ENCODE results near the gene ITPK1. TPM values are rescaled to one million over a fixed set of nuclear protein-coding genes. Genes with fewer than 3 reads are reported as not detected.

ITPK1 gene
- total and polyA plus RNA-seq, 10 of the 15 experiments (the other 5 are each of a cell fraction or from before 2014, with no cell fraction given) = 1.3 to 73.2 (median 27.0) TPM

DNA sequence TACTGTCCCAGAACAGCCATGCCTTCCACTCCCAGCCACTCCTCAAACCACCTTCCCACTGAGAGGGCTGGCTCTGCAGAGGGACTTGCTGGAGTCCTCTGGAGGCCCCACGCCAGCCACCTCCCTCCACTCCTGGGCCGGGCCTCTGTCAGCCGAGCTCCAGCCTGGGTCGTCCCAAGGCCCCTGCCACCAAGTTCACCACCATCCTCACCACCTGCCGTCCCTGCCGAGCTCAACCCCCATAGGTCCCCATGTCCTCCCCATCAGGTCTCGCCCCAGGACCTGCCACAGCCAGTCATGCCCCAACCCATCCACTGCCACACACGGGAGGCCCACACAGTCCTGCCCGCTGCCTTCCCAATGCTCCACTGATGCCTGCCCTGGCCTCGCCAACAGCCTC is 39.0 kb downstream of the ITPK1 start (continued):
- no peak for TF ChIP-seq SMARCA5 (IDR thresholded peaks at IDR 0.05)
- TF ChIP-seq, protein P1, sequence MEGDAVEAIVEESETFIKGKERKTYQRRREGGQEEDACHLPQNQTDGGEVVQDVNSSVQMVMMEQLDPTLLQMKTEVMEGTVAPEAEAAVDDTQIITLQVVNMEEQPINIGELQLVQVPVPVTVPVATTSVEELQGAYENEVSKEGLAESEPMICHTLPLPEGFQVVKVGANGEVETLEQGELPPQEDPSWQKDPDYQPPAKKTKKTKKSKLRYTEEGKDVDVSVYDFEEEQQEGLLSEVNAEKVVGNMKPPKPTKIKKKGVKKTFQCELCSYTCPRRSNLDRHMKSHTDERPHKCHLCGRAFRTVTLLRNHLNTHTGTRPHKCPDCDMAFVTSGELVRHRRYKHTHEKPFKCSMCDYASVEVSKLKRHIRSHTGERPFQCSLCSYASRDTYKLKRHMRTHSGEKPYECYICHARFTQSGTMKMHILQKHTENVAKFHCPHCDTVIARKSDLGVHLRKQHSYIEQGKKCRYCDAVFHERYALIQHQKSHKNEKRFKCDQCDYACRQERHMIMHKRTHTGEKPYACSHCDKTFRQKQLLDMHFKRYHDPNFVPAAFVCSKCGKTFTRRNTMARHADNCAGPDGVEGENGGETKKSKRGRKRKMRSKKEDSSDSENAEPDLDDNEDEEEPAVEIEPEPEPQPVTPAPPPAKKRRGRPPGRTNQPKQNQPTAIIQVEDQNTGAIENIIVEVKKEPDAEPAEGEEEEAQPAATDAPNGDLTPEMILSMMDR (IDR thresholded peaks at IDR 0.05 in 2 of 3, conservative IDR thresholded peaks at IDR 0.05 in 1 of 3; ENCODE audit: control insufficient read depth in 2 of 3, extremely low read depth in 1 of 3, insufficient read depth in 1 of 3, low read depth in 3 of 3, low read length in 3 of 3) = no peak
- no peak for TF ChIP-seq CBFB (IDR thresholded peaks at IDR 0.05; ENCODE audit: low read depth)
- no peak for TF ChIP-seq RAD51 (IDR thresholded peaks at IDR 0.05)
- TF ChIP-seq STAT1 (conservative IDR thresholded peaks at IDR 0.05) = no peak
- TF ChIP-seq, protein P2, sequence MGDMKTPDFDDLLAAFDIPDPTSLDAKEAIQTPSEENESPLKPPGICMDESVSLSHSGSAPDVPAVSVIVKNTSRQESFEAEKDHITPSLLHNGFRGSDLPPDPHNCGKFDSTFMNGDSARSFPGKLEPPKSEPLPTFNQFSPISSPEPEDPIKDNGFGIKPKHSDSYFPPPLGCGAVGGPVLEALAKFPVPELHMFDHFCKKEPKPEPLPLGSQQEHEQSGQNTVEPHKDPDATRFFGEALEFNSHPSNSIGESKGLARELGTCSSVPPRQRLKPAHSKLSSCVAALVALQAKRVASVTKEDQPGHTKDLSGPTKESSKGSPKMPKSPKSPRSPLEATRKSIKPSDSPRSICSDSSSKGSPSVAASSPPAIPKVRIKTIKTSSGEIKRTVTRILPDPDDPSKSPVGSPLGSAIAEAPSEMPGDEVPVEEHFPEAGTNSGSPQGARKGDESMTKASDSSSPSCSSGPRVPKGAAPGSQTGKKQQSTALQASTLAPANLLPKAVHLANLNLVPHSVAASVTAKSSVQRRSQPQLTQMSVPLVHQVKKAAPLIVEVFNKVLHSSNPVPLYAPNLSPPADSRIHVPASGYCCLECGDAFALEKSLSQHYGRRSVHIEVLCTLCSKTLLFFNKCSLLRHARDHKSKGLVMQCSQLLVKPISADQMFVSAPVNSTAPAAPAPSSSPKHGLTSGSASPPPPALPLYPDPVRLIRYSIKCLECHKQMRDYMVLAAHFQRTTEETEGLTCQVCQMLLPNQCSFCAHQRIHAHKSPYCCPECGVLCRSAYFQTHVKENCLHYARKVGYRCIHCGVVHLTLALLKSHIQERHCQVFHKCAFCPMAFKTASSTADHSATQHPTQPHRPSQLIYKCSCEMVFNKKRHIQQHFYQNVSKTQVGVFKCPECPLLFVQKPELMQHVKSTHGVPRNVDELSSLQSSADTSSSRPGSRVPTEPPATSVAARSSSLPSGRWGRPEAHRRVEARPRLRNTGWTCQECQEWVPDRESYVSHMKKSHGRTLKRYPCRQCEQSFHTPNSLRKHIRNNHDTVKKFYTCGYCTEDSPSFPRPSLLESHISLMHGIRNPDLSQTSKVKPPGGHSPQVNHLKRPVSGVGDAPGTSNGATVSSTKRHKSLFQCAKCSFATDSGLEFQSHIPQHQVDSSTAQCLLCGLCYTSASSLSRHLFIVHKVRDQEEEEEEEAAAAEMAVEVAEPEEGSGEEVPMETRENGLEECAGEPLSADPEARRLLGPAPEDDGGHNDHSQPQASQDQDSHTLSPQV (IDR thresholded peaks at IDR 0.05) = no peak

DNA sequence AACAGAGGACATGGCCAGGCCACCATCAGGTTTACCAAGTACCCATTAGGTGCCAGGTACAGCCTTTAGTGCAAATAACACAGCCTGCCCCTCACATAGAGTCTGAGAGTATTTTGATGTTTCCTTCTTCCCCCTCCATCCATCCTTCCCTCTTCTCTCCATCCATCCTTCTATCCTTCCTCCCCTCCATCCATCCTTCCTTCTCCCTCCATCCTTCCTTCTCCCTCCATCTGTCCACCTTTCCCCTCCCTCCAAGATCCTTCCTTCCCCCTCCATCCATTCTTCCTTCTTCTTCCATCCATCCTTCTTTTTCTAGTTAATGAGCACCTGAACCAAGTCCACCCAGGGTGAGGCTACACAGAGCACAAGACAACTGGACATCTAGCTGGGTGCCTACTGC is 39.8 kb downstream of the ITPK1 start:
- peaks cover 15% of the 10 kb centered on the region for H3K79me2 ChIP-seq (ENCODE audit: control insufficient read depth, insufficient read depth, low read length)
- H3K36me3 ChIP-seq (ENCODE audit: control insufficient read depth in 2 of 2, insufficient read depth in 2 of 2, low read length in 1 of 2) = peaks cover 0 to 1% of the 10 kb centered on the region in 2 experiments; a peak in 3 of 4 replicates
- CTCF ChIA-PET = interaction anchor here (0.7 to 6.2 kb wide), 2 partner anchors 33 to 38 kb away, joined by 3 to 50 read pairs; no protein-coding TSS in a partner anchor
- POLR2A ChIA-PET = interaction anchor here (1.4 kb wide), 1 partner anchor 15 kb away, joined by 5 read pairs; no protein-coding TSS in a partner anchor
- in situ Hi-C loops (cut with MboI) (no loop called here), intact Hi-C loops (cut with micrococcal nuclease; ENCODE audit: unreplicated experiment) (no loop called here)
- H3K4me2 ChIP-seq (ENCODE audit: control insufficient read depth, insufficient read depth) = no peak overlapping the region
- SMC1A ChIA-PET (ENCODE audit: uncharacterized antibody, unreplicated experiment) = interaction anchor here (1.2 to 4.9 kb wide), 2 partner anchors 21 to 37 kb away, joined by 3 to 36 read pairs; no protein-coding TSS in a partner anchor
- peaks cover 39% of the 10 kb centered on the region for H3K4me1 ChIP-seq (ENCODE audit: control insufficient read depth, insufficient read depth, low read length)
- no peak overlapping the region for H3K27ac ChIP-seq (ENCODE audit: control insufficient read depth, insufficient read depth)
- H3K9me3 ChIP-seq (replicated peaks; ENCODE audit: control insufficient read depth, insufficient read depth, low read length) = no peaks in the 10 kb centered on the region
- no peak overlapping the region for H3K4me3 ChIP-seq
- no peak for DNase-seq (ENCODE audit: low read depth, low spot score)
- H4K20me1 ChIP-seq (ENCODE audit: control insufficient read depth, insufficient read depth) = no peaks in the 10 kb centered on the region
- H3K9ac ChIP-seq (ENCODE audit: control insufficient read depth, insufficient read depth, low read length) = no peak overlapping the region
- H2AFZ ChIP-seq (ENCODE audit: control insufficient read depth, low read depth, low read length) = no peak overlapping the region
- RAD21 ChIA-PET (ENCODE audit: unreplicated experiment) = interaction anchor here (0.7 to 1.2 kb wide), 4 partner anchors 10 to 38 kb away, joined by 3 to 4 read pairs (median 4); no protein-coding TSS in a partner anchor
- ATAC-seq = no peak
- no peaks in the 10 kb centered on the region for H3K27me3 ChIP-seq (replicated peaks in 1 of 2; ENCODE audit: control insufficient read depth in 2 of 2, insufficient read depth in 2 of 2, low read length in 1 of 2)
- FAIRE-seq = no peak
- BruUV-seq (replicated peaks) = no TSS peak
- TF ChIP-seq, protein P3, sequence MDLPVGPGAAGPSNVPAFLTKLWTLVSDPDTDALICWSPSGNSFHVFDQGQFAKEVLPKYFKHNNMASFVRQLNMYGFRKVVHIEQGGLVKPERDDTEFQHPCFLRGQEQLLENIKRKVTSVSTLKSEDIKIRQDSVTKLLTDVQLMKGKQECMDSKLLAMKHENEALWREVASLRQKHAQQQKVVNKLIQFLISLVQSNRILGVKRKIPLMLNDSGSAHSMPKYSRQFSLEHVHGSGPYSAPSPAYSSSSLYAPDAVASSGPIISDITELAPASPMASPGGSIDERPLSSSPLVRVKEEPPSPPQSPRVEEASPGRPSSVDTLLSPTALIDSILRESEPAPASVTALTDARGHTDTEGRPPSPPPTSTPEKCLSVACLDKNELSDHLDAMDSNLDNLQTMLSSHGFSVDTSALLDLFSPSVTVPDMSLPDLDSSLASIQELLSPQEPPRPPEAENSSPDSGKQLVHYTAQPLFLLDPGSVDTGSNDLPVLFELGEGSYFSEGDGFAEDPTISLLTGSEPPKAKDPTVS (IDR thresholded peaks at IDR 0.05; ENCODE audit: low read depth, low read length) = no peak
- TF ChIP-seq IKZF1 (conservative IDR thresholded peaks at IDR 0.05) (no peak), BMI1 (IDR thresholded peaks at IDR 0.05; ENCODE audit: borderline replicate concordance) (no peak), HDGF (IDR thresholded peaks at IDR 0.05) (no peak), EP300 (IDR thresholded peaks at IDR 0.05; ENCODE audit: borderline replicate concordance in 1 of 2, control insufficient read depth in 1 of 2, low read depth in 2 of 2, low read length in 2 of 2) (no peak), MEF2A (IDR thresholded peaks at IDR 0.05; ENCODE audit: insufficient read depth, low read depth, low read length) (no peak), YBX1 (IDR thresholded peaks at IDR 0.05) (no peak), CBFB (IDR thresholded peaks at IDR 0.05; ENCODE audit: low read depth) (no peak), SIX5 (IDR thresholded peaks at IDR 0.05; ENCODE audit: low read depth, low read length, severe bottlenecking) (no peak), SMC3 (IDR thresholded peaks at IDR 0.05; ENCODE audit: borderline replicate concordance, low read length) (no peak), TARDBP (IDR thresholded peaks at IDR 0.05; ENCODE audit: borderline replicate concordance) (no peak)

Measured in GM12878 (cell line).